ENCODE results near the gene GOT2. TPM values are rescaled to one million over a fixed set of nuclear protein-coding genes. Genes with fewer than 3 reads are reported as not detected.

Gene GOT2
- total and polyA plus RNA-seq, 2 of the 8 experiments (the other 6 are each of a cell fraction or from before 2014, with no cell fraction given): 62.9 to 223 TPM

DNA sequence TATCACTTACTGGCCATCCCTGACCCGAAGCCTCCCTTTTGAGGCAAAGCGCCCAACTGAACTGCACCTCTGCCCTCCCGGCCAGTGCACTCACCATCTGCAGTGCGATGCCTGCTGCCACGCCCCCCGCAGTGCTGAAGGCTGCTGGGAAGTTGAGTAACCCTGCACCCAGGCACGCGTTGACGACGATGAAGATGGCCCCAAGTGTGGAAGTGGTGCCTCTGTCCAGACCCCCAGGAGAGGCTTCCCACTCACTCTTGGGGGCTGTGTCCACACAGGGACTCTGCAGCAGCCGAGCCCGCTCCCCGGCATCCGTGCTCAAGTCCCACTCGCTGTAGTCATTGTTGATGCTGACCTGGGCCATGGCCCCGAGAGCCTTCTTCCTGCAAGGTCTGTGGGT lies 54.4 kb downstream of the GOT2 start (continued):
- TF ChIP-seq, protein P1, sequence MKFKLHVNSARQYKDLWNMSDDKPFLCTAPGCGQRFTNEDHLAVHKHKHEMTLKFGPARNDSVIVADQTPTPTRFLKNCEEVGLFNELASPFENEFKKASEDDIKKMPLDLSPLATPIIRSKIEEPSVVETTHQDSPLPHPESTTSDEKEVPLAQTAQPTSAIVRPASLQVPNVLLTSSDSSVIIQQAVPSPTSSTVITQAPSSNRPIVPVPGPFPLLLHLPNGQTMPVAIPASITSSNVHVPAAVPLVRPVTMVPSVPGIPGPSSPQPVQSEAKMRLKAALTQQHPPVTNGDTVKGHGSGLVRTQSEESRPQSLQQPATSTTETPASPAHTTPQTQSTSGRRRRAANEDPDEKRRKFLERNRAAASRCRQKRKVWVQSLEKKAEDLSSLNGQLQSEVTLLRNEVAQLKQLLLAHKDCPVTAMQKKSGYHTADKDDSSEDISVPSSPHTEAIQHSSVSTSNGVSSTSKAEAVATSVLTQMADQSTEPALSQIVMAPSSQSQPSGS (IDR thresholded peaks at IDR 0.05; ENCODE audit: low read length): no peak
